Astrocyte (in vitro differentiated cells and primary cell): ENCODE data around the gene PXN.

ENCODE experiments used
- CTCF ChIP-seq: IDR thresholded peaks from 2 replicates; pipeline ENCODE4 v1.5.1; 2011; ENCODE audit warnings: low read depth, mild to moderate bottlenecking, inconsistent platforms, low read length, moderate library complexity; ENCODE audit not compliant: insufficient read depth
- EZH2 ChIP-seq: IDR thresholded peaks from 2 replicates; pipeline ENCODE4 v1.6.1; 2012; ENCODE audit warnings: mild to moderate bottlenecking, low read length, inconsistent platforms; ENCODE audit not compliant: insufficient read depth

GRCh38 chr12:120196363-120196762 is 69.2 kb downstream of the PXN start:
- no peak for TF ChIP-seq CTCF
- TF ChIP-seq EZH2: no peak
